Measurements from ENCODE around the gene UGT1A6. TPM values are rescaled to one million over a fixed set of nuclear protein-coding genes. Genes with fewer than 3 reads are reported as not detected.

UGT1A6 gene
- total and polyA plus RNA-seq, 2 experiments from 2014 or later = not detected

DNA sequence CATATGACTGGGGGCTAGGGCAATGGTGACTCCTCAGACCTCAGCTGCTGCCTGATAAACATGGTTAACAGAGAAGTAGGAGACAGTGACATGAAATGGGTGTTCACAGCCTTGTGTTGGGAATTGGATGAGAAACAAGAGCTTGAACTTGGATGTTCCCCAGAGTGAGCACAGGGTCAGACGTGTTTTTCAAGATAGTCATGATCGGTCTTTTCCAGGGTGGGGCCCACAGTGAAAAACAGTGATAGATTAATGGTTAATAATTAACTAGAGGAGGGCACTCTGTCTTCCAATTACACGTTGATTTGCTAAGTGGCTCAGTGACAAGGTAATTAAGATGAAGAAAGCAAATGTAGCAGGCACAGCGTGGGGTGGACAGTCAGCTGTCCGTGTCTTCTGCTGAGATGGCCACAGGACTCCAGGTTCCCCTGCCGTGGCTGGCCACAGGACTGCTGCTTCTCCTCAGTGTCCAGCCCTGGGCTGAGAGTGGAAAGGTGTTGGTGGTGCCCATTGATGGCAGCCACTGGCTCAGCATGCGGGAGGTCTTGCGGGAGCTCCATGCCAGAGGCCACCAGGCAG lies 36.1 kb downstream of the UGT1A6 start, which contains the start of gene UGT1A3:
Gene UGT1A3, plus strand, starts transcription at position 320 of the 579 bp plus-strand sequence. Its CDS starts 85 bp downstream, at position 405.
- Histone ChIP-seq H3K27me3 (ENCODE audit: insufficient read depth) (no peaks in the 10 kb centered on the region), H4K20me1 (replicated peaks; ENCODE audit: insufficient read depth) (no peaks in the 10 kb centered on the region), H3F3A (replicated peaks; ENCODE audit: low read depth) (no peaks in the 10 kb centered on the region), H3K4me2 (no peak within 1 kb of the TSS), H3K4me1 (ENCODE audit: insufficient read depth) (no peaks in the 10 kb centered on the region), H3K4me3 (no peak within 1 kb of the TSS), H3K9me2 (ENCODE audit: insufficient read depth) (no peaks in the 10 kb centered on the region), H3K36me3 (ENCODE audit: insufficient read depth) (no peaks in the 10 kb centered on the region), H3K79me2 (replicated peaks; ENCODE audit: insufficient read depth) (no peaks in the 10 kb centered on the region), H3K27ac (ENCODE audit: low read depth) (no peak within 1 kb of the TSS), H2AFZ (no peak within 1 kb of the TSS)
- peaks cover 2% of the 10 kb centered on the region for H3K27me3 Mint-ChIP-seq (ENCODE audit: insufficient read depth, low read depth, poor library complexity)
- no peak within 1 kb of the TSS for H3K27ac Mint-ChIP-seq
- peaks cover 30% of the 10 kb centered on the region for H3K9me3 Mint-ChIP-seq
- ATAC-seq = no peak
- TF ChIP-seq, protein P1, sequence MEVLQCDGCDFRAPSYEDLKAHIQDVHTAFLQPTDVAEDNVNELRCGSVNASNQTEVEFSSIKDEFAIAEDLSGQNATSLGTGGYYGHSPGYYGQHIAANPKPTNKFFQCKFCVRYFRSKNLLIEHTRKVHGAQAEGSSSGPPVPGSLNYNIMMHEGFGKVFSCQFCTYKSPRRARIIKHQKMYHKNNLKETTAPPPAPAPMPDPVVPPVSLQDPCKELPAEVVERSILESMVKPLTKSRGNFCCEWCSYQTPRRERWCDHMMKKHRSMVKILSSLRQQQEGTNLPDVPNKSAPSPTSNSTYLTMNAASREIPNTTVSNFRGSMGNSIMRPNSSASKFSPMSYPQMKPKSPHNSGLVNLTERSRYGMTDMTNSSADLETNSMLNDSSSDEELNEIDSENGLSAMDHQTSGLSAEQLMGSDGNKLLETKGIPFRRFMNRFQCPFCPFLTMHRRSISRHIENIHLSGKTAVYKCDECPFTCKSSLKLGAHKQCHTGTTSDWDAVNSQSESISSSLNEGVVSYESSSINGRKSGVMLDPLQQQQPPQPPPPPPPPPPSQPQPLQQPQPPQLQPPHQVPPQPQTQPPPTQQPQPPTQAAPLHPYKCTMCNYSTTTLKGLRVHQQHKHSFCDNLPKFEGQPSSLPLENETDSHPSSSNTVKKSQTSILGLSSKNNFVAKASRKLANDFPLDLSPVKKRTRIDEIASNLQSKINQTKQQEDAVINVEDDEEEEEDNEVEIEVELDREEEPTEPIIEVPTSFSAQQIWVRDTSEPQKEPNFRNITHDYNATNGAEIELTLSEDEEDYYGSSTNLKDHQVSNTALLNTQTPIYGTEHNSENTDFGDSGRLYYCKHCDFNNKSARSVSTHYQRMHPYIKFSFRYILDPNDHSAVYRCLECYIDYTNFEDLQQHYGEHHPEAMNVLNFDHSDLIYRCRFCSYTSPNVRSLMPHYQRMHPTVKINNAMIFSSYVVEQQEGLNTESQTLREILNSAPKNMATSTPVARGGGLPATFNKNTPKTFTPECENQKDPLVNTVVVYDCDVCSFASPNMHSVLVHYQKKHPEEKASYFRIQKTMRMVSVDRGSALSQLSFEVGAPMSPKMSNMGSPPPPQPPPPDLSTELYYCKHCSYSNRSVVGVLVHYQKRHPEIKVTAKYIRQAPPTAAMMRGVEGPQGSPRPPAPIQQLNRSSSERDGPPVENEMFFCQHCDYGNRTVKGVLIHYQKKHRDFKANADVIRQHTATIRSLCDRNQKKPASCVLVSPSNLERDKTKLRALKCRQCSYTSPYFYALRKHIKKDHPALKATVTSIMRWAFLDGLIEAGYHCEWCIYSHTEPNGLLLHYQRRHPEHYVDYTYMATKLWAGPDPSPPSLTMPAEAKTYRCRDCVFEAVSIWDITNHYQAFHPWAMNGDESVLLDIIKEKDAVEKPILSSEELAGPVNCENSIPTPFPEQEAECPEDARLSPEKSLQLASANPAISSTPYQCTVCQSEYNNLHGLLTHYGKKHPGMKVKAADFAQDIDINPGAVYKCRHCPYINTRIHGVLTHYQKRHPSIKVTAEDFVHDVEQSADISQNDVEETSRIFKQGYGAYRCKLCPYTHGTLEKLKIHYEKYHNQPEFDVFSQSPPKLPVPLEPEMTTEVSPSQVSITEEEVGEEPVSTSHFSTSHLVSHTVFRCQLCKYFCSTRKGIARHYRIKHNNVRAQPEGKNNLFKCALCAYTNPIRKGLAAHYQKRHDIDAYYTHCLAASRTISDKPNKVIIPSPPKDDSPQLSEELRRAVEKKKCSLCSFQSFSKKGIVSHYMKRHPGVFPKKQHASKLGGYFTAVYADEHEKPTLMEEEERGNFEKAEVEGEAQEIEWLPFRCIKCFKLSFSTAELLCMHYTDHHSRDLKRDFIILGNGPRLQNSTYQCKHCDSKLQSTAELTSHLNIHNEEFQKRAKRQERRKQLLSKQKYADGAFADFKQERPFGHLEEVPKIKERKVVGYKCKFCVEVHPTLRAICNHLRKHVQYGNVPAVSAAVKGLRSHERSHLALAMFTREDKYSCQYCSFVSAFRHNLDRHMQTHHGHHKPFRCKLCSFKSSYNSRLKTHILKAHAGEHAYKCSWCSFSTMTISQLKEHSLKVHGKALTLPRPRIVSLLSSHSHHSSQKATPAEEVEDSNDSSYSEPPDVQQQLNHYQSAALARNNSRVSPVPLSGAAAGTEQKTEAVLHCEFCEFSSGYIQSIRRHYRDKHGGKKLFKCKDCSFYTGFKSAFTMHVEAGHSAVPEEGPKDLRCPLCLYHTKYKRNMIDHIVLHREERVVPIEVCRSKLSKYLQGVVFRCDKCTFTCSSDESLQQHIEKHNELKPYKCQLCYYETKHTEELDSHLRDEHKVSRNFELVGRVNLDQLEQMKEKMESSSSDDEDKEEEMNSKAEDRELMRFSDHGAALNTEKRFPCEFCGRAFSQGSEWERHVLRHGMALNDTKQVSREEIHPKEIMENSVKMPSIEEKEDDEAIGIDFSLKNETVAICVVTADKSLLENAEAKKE (CRISPR knock-in tag; IDR thresholded peaks at IDR 0.05) = no peak
- TF ChIP-seq POLR2AphosphoS5 (IDR thresholded peaks at IDR 0.05; ENCODE audit: low read depth) (no peak), NANOG (IDR thresholded peaks at IDR 0.05; ENCODE audit: borderline replicate concordance) (no peak), CREB1 (CRISPR knock-in tag; IDR thresholded peaks at IDR 0.05; ENCODE audit: low read depth) (no peak), ZNF331 (CRISPR knock-in tag; IDR thresholded peaks at IDR 0.05; ENCODE audit: low read depth) (no peak), STAT1 (IDR thresholded peaks at IDR 0.05; ENCODE audit: unreplicated experiment) (no peak), EZH2phosphoT487 (IDR thresholded peaks at IDR 0.05; ENCODE audit: unreplicated experiment) (no peak), EZH2 (IDR thresholded peaks at IDR 0.05; ENCODE audit: low read depth, unreplicated experiment) (no peak), JUNB (IDR thresholded peaks at IDR 0.05; ENCODE audit: unreplicated experiment) (no peak), ZNF114 (CRISPR knock-in tag; IDR thresholded peaks at IDR 0.05) (no peak)
- TF ChIP-seq, protein P2, sequence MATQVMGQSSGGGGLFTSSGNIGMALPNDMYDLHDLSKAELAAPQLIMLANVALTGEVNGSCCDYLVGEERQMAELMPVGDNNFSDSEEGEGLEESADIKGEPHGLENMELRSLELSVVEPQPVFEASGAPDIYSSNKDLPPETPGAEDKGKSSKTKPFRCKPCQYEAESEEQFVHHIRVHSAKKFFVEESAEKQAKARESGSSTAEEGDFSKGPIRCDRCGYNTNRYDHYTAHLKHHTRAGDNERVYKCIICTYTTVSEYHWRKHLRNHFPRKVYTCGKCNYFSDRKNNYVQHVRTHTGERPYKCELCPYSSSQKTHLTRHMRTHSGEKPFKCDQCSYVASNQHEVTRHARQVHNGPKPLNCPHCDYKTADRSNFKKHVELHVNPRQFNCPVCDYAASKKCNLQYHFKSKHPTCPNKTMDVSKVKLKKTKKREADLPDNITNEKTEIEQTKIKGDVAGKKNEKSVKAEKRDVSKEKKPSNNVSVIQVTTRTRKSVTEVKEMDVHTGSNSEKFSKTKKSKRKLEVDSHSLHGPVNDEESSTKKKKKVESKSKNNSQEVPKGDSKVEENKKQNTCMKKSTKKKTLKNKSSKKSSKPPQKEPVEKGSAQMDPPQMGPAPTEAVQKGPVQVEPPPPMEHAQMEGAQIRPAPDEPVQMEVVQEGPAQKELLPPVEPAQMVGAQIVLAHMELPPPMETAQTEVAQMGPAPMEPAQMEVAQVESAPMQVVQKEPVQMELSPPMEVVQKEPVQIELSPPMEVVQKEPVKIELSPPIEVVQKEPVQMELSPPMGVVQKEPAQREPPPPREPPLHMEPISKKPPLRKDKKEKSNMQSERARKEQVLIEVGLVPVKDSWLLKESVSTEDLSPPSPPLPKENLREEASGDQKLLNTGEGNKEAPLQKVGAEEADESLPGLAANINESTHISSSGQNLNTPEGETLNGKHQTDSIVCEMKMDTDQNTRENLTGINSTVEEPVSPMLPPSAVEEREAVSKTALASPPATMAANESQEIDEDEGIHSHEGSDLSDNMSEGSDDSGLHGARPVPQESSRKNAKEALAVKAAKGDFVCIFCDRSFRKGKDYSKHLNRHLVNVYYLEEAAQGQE (IDR thresholded peaks at IDR 0.05; ENCODE audit: unreplicated experiment) = no peak
- TF ChIP-seq, protein P3, sequence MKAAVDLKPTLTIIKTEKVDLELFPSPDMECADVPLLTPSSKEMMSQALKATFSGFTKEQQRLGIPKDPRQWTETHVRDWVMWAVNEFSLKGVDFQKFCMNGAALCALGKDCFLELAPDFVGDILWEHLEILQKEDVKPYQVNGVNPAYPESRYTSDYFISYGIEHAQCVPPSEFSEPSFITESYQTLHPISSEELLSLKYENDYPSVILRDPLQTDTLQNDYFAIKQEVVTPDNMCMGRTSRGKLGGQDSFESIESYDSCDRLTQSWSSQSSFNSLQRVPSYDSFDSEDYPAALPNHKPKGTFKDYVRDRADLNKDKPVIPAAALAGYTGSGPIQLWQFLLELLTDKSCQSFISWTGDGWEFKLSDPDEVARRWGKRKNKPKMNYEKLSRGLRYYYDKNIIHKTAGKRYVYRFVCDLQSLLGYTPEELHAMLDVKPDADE (IDR thresholded peaks at IDR 0.05) = no peak
- TF ChIP-seq, protein P4, sequence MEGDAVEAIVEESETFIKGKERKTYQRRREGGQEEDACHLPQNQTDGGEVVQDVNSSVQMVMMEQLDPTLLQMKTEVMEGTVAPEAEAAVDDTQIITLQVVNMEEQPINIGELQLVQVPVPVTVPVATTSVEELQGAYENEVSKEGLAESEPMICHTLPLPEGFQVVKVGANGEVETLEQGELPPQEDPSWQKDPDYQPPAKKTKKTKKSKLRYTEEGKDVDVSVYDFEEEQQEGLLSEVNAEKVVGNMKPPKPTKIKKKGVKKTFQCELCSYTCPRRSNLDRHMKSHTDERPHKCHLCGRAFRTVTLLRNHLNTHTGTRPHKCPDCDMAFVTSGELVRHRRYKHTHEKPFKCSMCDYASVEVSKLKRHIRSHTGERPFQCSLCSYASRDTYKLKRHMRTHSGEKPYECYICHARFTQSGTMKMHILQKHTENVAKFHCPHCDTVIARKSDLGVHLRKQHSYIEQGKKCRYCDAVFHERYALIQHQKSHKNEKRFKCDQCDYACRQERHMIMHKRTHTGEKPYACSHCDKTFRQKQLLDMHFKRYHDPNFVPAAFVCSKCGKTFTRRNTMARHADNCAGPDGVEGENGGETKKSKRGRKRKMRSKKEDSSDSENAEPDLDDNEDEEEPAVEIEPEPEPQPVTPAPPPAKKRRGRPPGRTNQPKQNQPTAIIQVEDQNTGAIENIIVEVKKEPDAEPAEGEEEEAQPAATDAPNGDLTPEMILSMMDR (conservative IDR thresholded peaks at IDR 0.05; ENCODE audit: low read depth in 2 of 2) = no peak
- H3K4me1 Mint-ChIP-seq = no peaks in the 10 kb centered on the region
- DNase-seq (ENCODE audit: low spot score) = no peak
- peaks cover 7% of the 10 kb centered on the region; the same call in 2 of the 3 replicates for H3K36me3 Mint-ChIP-seq (ENCODE audit: low read depth)
- no peak within 1 kb of the TSS for H3K4me3 Mint-ChIP-seq

Measured in GM23338 (cell line).